Cardiac muscle cell (in vitro differentiated cells and primary cell): ENCODE measurements around the gene LHFPL5. TPM values are rescaled to one million over a fixed set of nuclear protein-coding genes. Genes with fewer than 3 reads are reported as not detected.

Source experiments
- DNase-seq, 2 donors: peaks; one replicate each; pipeline versions ENCODE4 v3.0.0 to v3.0.0-alpha.2; 2010 to 2017; ENCODE audit warnings: low read depth in 1 of 2, low spot score in 1 of 2
- H3K27ac ChIP-seq: fragments of 200-600 bp; sonication (generic); 2 replicates; pipeline ENCODE4 v1.5.1; 2016
- H3K27me3 ChIP-seq: fragments of 200-600 bp; sonication (generic); 2 replicates; pipeline ENCODE4 v1.6.0; 2016; ENCODE audit warnings: control low read depth
- H3K36me3 ChIP-seq: fragments of 200-600 bp; sonication (generic); 2 replicates; pipeline ENCODE4 v1.5.1; 2016; ENCODE audit warnings: control low read depth
- H3K4me1 ChIP-seq: fragments of 200-600 bp; sonication (generic); 2 replicates; pipeline ENCODE4 v1.8.1; 2017; ENCODE audit warnings: low read depth, mild to moderate bottlenecking, mixed run types
- H3K4me3 ChIP-seq: fragments of 200-600 bp; sonication (generic); 2 replicates; pipeline ENCODE4 v1.5.1; 2016; ENCODE audit warnings: mild to moderate bottlenecking
- H3K9me3 ChIP-seq: fragments of 200-600 bp; sonication (generic); 2 replicates; pipeline ENCODE4 v1.5.1; 2017; ENCODE audit warnings: low read depth, mild to moderate bottlenecking, control low read depth
- CTCF ChIP-seq: IDR thresholded peaks from 2 replicates; pipeline ENCODE4 v1.5.1; 2012; ENCODE audit warnings: low read depth, mild to moderate bottlenecking, low read length
- polyA plus RNA-seq: library from polyadenylated mRNA; unstranded; fragments of >200 nt; fragmentation: Nextera tagmentation; extraction: Ambion mirVana; gene quantifications from 2 replicates; pipeline ENCODE4 v1.2.1, GENCODE V29; 2016
- total RNA-seq: library from RNA; depleted of rRNA; stranded (reverse); fragments of >200 nt; gene quantifications from 2 replicates; pipeline ENCODE4 v1.2.3, GENCODE V29; 2016

LHFPL5 gene
- total and polyA plus RNA-seq, 2 experiments from 2014 or later: not detected

- H3K4me1 ChIP-seq: no peaks in the 10 kb centered on the region
- no peaks in the 10 kb centered on the region for H3K9me3 ChIP-seq
- H3K4me3 ChIP-seq: no peak overlapping the region
- no peak for DNase-seq
- no peak for TF ChIP-seq CTCF
- no peaks in the 10 kb centered on the region for H3K36me3 ChIP-seq
- H3K27ac ChIP-seq: no peak overlapping the region
- H3K27me3 ChIP-seq: peaks cover 20% of the 10 kb centered on the region
These were observed 26.7 kb upstream of the LHFPL5 start for GRCh38 chr6:35778437-35778836.

GRCh38 chr6:35780719-35781118 is 24.4 kb upstream of the LHFPL5 start, which contains the start of gene CLPSL1:
Gene CLPSL1 (plus strand): TSS chr6:35781019. CDS start chr6:35781111, 92 bp downstream.
- Histone ChIP-seq H3K27ac (no peak within 1 kb of the TSS), H3K9me3 (no peaks in the 10 kb centered on the region), H3K36me3 (no peaks in the 10 kb centered on the region), H3K27me3 (peaks cover 20% of the 10 kb centered on the region), H3K4me3 (no peak within 1 kb of the TSS), H3K4me1 (no peaks in the 10 kb centered on the region)
- no peak for TF ChIP-seq CTCF
- no peak for DNase-seq

GRCh38 chr6:35781290-35781689 is 23.9 kb upstream of the LHFPL5 start:
- no peaks in the 10 kb centered on the region for H3K36me3 ChIP-seq
- TF ChIP-seq CTCF: no peak
- no peaks in the 10 kb centered on the region for H3K4me1 ChIP-seq
- no peak overlapping the region for H3K27ac ChIP-seq
- H3K4me3 ChIP-seq: no peak overlapping the region
- peaks cover 15% of the 10 kb centered on the region for H3K27me3 ChIP-seq
- no peak for DNase-seq
- no peaks in the 10 kb centered on the region for H3K9me3 ChIP-seq

DNA sequence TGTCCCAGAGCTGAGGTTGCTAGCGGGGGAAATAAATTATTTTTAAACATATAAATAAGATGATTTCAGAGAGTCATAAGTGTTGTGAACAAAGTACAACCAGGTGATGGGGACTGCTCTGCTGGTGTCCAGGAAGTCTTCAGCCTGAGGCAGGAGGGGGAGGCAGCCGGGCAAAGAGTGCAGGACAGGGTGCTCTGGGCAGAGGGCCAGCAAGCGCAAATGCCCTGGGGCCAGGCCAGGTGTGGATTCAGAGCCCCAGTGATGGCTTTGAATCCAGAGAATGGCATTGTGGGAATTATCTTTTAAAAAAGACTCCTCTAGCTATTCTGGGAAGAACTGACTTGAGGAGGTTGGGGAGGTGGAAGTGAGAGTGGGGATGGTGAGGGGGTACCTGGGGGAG is 22.7 kb upstream of the LHFPL5 start:
- no peak overlapping the region for H3K27ac ChIP-seq
- H3K27me3 ChIP-seq: peaks cover 10% of the 10 kb centered on the region
- no peaks in the 10 kb centered on the region for H3K9me3 ChIP-seq
- DNase-seq: no peak
- no peaks in the 10 kb centered on the region for H3K36me3 ChIP-seq
- no peak overlapping the region for H3K4me3 ChIP-seq
- no peaks in the 10 kb centered on the region for H3K4me1 ChIP-seq
- TF ChIP-seq CTCF: no peak

- Histone ChIP-seq H3K4me1 (no peaks in the 10 kb centered on the region), H3K36me3 (no peaks in the 10 kb centered on the region), H3K27ac (no peak overlapping the region), H3K4me3 (no peak overlapping the region), H3K27me3 (peaks cover 20% of the 10 kb centered on the region), H3K9me3 (no peaks in the 10 kb centered on the region)
- DNase-seq: no peak
- no peak for TF ChIP-seq CTCF
These were observed 21.0 kb upstream of the LHFPL5 start for GRCh38 chr6:35784200-35784599.

DNA sequence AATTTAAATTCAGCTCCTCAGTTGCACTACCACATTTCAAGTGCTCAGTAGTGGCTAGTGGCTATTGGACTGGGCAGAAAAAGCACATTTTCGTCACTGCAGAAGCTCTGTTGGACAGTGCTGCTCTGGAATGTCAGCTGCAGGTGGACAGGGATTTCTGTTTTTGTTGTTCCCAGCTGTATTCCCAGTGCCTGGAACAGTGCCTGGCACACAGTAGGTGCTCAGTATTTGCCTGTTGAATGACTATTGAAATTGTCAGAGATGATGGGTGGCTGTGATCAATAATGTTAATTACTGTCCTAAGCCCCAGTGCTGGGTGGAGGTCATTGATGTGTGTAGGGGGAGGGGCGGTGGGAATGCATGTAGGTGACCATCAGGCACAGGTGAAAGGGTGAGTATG is 18.9 kb upstream of the LHFPL5 start:
- peaks cover 20% of the 10 kb centered on the region for H3K27me3 ChIP-seq
- no peaks in the 10 kb centered on the region for H3K9me3 ChIP-seq
- no peak overlapping the region for H3K4me3 ChIP-seq
- no peak for TF ChIP-seq CTCF
- DNase-seq: no peak
- H3K4me1 ChIP-seq: no peaks in the 10 kb centered on the region
- H3K27ac ChIP-seq: no peak overlapping the region
- no peaks in the 10 kb centered on the region for H3K36me3 ChIP-seq
